NCI-H2196 treated with DMSO at 0.1 percent for 48 hours (cell line): ENCODE data around the gene RPL7A.
A peak's percentile ranks its signal among the peaks of the same experiment; 100 is the strongest.
"Not testable (repeated sequence)": the region's sequence is repeated elsewhere in the genome, so short reads cannot be mapped to it uniquely, and the experiment has no call there.

Experiments used
- DNase-seq: peaks from one replicate; lab custom pipeline; 2025; ENCODE audit not compliant: unreplicated experiment; lab: John Stamatoyannopoulos, UW

The RPL7A gene

GRCh38 chr9:133327834-133328484 lies 20.1 kb upstream of the RPL7A start:
- DNase-seq: no peak

- not testable (repeated sequence) for DNase-seq
Observed at GRCh38 chr9:133329306-133330156, 18.5 kb upstream of the RPL7A start.

- DNase-seq: no peak
Observed at GRCh38 chr9:133331221-133331620, 16.8 kb upstream of the RPL7A start.

- no peak for DNase-seq
Observed at GRCh38 chr9:133331641-133332380, 16.2 kb upstream of the RPL7A start.

- no peak for DNase-seq
Observed at GRCh38 chr9:133332381-133332730, 15.7 kb upstream of the RPL7A start.

- DNase-seq: no peak
Observed at GRCh38 chr9:133333011-133333410, 15.0 kb upstream of the RPL7A start.

- no peak for DNase-seq
Observed at GRCh38 chr9:133333566-133333965, 14.5 kb upstream of the RPL7A start.

GRCh38 chr9:133334161-133334560 lies 13.9 kb upstream of the RPL7A start:
- no peak for DNase-seq

- not testable (repeated sequence) for DNase-seq
Observed at GRCh38 chr9:133334888-133335287, 13.1 kb upstream of the RPL7A start.

- DNase-seq: peak; percentile 83
Observed at GRCh38 chr9:133335924-133336811, 11.8 kb upstream of the RPL7A start, which contains the start of gene SURF6. SURF6 (minus strand) TSS chr9:133336188; CDS start chr9:133336132, 56 bp downstream.

- DNase-seq: no peak
Observed at GRCh38 chr9:133339641-133340040, 8.4 kb upstream of the RPL7A start.

- DNase-seq: no peak
Observed at GRCh38 chr9:133340256-133340655, 7.8 kb upstream of the RPL7A start.

GRCh38 chr9:133340916-133341315 lies 7.1 kb upstream of the RPL7A start:
- no peak for DNase-seq

- no peak for DNase-seq
Observed at GRCh38 chr9:133341369-133342068, 6.5 kb upstream of the RPL7A start.

GRCh38 chr9:133342069-133342406 lies 6.0 kb upstream of the RPL7A start:
- no peak for DNase-seq

- DNase-seq: no peak
Observed at GRCh38 chr9:133342570-133342969, 5.4 kb upstream of the RPL7A start.

GRCh38 chr9:133344071-133344470 lies 3.9 kb upstream of the RPL7A start:
- no peak for DNase-seq

GRCh38 chr9:133344979-133345378 lies 3.0 kb upstream of the RPL7A start:
- DNase-seq: no peak

- DNase-seq: no peak
Observed at GRCh38 chr9:133345596-133345995, 2.4 kb upstream of the RPL7A start.
